OCI-LY3 (cell line): ENCODE results near the gene GABRG3.

Experiments
- H2AFZ ChIP-seq: fragments of 200-600, 300-600 bp; shearing (Covaris generic); 2 replicates; pipeline ENCODE4 v1.6.0; 2014; ENCODE audit warnings: antibody characterized with exemption, low read depth, low read length
- H3K27ac ChIP-seq: fragments of 200-600, 300-600 bp; sonication (generic); 2 replicates; pipeline ENCODE4 v1.5.1; 2014; ENCODE audit warnings: mild to moderate bottlenecking, low read length, moderate library complexity, mixed read lengths
- H3K27me3 ChIP-seq: fragments of 200-600, 300-600 bp; sonication (generic); 2 replicates; pipeline ENCODE4 v1.6.1; 2014; ENCODE audit warnings: low read depth, low read length, mixed read lengths
- H3K36me3 ChIP-seq: fragments of 200-600, 300-600 bp; sonication (generic); replicated peaks from 2 replicates; pipeline ENCODE3; 2014; ENCODE audit warnings: low read depth, low read length, mixed read lengths
- H3K4me1 ChIP-seq: fragments of 300-600, 200-600 bp; sonication (generic); 2 replicates; pipeline ENCODE4 v1.6.1; 2014; ENCODE audit warnings: low read length, mixed read lengths
- H3K4me2 ChIP-seq: fragments of 200-600, 300-600 bp; sonication (generic); 2 replicates; pipeline ENCODE4 v1.6.1; 2014; ENCODE audit warnings: low read length, mixed read lengths
- H3K4me3 ChIP-seq: fragments of 300-600, 200-600 bp; sonication (generic); 2 replicates; pipeline ENCODE4 v1.5.1; 2014; ENCODE audit warnings: antibody characterized with exemption, mild to moderate bottlenecking, low read length, moderate library complexity
- H3K79me2 ChIP-seq: fragments of 300-600, 200-600 bp; shearing (Covaris generic); 2 replicates; pipeline ENCODE4 v1.6.1; 2014; ENCODE audit warnings: mild to moderate bottlenecking, low read length, mixed read lengths
- H3K9ac ChIP-seq: fragments of 300-600, 200-600 bp; shearing (Covaris generic); 2 replicates; pipeline ENCODE4 v1.6.0; 2014; ENCODE audit warnings: mild to moderate bottlenecking, low read length, moderate library complexity
- H3K9me3 ChIP-seq: fragments of 200-600, 300-600 bp; shearing (Covaris generic); 2 replicates; pipeline ENCODE4 v1.6.1; 2014; ENCODE audit warnings: low read length, mixed read lengths; ENCODE audit not compliant: insufficient read depth
- H4K20me1 ChIP-seq: fragments of 200-600, 300-600 bp; sonication (generic); 2 replicates; pipeline ENCODE4 v1.6.1; 2016; ENCODE audit warnings: low read length, mixed read lengths; ENCODE audit not compliant: insufficient read depth
- CTCF ChIP-seq: fragments of 200-600, 300-600 bp; sonication (generic); IDR thresholded peaks from 2 replicates; pipeline ENCODE4 v1.5.1; 2014; ENCODE audit warnings: antibody characterized with exemption, low read length, low read depth
- EZH2phosphoT487 ChIP-seq: fragments of 200-600 bp; shearing (Covaris generic); IDR thresholded peaks from 2 replicates; pipeline ENCODE4 v1.6.1; 2018; ENCODE audit warnings: antibody characterized with exemption, mixed run types, low read depth

The GABRG3 gene

DNA sequence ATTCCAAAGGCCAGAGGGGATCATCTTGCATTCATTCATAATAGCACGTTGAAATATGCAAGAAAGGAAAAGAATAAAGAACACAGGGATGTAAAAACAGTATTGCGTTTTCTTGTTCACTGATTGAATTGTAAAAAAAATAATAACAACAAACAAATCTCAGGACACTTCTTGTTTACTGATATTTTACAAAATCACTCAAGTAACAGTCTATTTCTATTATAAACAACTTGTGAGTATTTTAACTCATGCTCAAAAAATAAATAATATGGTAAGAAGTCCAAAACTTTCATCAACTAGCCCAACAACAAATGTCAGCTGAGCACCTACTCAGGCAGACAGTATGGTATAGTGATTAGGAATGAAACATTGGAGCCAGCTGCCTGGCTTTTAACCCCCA lies 2.2 kb upstream of the GABRG3 start:
- H2AFZ ChIP-seq: no peak overlapping the region
- no peaks in the 10 kb centered on the region for H3K27me3 ChIP-seq
- no peaks in the 10 kb centered on the region for H3K4me1 ChIP-seq
- no peak for TF ChIP-seq CTCF
- TF ChIP-seq EZH2phosphoT487: no peak
- no peaks in the 10 kb centered on the region for H3K79me2 ChIP-seq
- no peak overlapping the region for H3K9ac ChIP-seq
- no peaks in the 10 kb centered on the region for H4K20me1 ChIP-seq
- H3K36me3 ChIP-seq: no peaks in the 10 kb centered on the region
- H3K4me2 ChIP-seq: no peak overlapping the region
- no peak overlapping the region for H3K27ac ChIP-seq
- H3K4me3 ChIP-seq: no peak overlapping the region
- no peaks in the 10 kb centered on the region for H3K9me3 ChIP-seq

DNA sequence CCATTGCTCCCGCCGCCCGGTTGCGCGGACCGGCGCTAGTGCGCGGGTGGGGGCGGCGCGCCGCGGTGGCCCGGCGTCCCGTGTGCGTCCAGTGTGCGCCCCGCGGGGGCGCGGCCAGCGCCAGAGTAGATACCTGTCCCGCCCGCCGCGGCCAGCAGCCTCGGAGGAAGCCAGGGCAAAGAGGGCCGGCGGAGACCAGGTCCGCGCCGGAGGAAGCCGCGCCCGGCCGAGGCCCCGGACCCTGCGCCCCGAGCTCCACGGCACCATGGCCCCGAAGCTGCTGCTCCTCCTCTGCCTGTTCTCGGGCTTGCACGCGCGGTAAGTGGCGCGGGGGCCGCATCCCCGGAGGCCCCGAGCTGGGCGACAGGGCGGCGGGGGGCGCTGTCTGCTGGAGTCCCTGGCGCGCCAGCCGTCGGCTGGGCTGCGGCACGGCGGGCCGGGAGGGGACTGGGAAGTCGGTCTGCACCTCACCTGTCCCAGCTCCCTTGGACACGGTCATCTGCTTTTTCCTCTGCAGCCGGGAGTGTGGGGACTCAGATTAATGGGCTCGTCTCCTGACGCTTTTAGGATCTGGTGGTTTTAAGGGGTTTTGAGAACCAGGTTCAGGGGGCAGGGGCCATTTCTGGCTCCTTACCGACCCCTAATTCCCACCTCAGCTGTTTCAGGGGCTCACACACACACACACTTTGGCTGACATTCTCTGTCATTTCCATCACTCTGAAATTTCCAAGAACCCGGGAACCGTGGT lies 464 bp downstream of the GABRG3 start:
- no peaks in the 10 kb centered on the region for H3K36me3 ChIP-seq
- H4K20me1 ChIP-seq: no peaks in the 10 kb centered on the region
- no peaks in the 10 kb centered on the region for H3K9me3 ChIP-seq
- no peak overlapping the region for H3K9ac ChIP-seq
- no peaks in the 10 kb centered on the region for H3K4me1 ChIP-seq
- H3K27ac ChIP-seq: no peak overlapping the region
- no peak overlapping the region for H3K4me3 ChIP-seq
- no peaks in the 10 kb centered on the region for H3K79me2 ChIP-seq
- TF ChIP-seq EZH2phosphoT487: no peak
- TF ChIP-seq CTCF: no peak
- H3K4me2 ChIP-seq: no peak overlapping the region
- no peak overlapping the region for H2AFZ ChIP-seq
- H3K27me3 ChIP-seq: no peaks in the 10 kb centered on the region

GRCh38 chr15:26972636-26973035 lies 1.7 kb downstream of the GABRG3 start:
- H3K27me3 ChIP-seq: no peaks in the 10 kb centered on the region
- H3K4me1 ChIP-seq: no peaks in the 10 kb centered on the region
- H2AFZ ChIP-seq: no peak overlapping the region
- no peaks in the 10 kb centered on the region for H3K9me3 ChIP-seq
- no peaks in the 10 kb centered on the region for H3K36me3 ChIP-seq
- no peak overlapping the region for H3K4me3 ChIP-seq
- H3K27ac ChIP-seq: no peak overlapping the region
- no peak overlapping the region for H3K4me2 ChIP-seq
- no peaks in the 10 kb centered on the region for H4K20me1 ChIP-seq
- TF ChIP-seq EZH2phosphoT487 (no peak), CTCF (no peak)
- H3K79me2 ChIP-seq: no peaks in the 10 kb centered on the region
- H3K9ac ChIP-seq: no peak overlapping the region

- Histone ChIP-seq H3K79me2 (no peaks in the 10 kb centered on the region), H3K36me3 (no peaks in the 10 kb centered on the region), H3K27ac (no peak overlapping the region), H3K27me3 (no peaks in the 10 kb centered on the region), H2AFZ (no peak overlapping the region), H3K4me1 (no peaks in the 10 kb centered on the region), H4K20me1 (no peaks in the 10 kb centered on the region), H3K4me3 (no peak overlapping the region), H3K9ac (no peak overlapping the region), H3K4me2 (no peak overlapping the region), H3K9me3 (no peaks in the 10 kb centered on the region)
- TF ChIP-seq EZH2phosphoT487 (no peak), CTCF (peak; percentile 35)
Observed at GRCh38 chr15:26974120-26974780, 3.3 kb downstream of the GABRG3 start.
